Measurements from ENCODE around the gene ZFYVE28.

Gene ZFYVE28

GRCh38 chr4:2364654-2365053, 53.8 kb downstream of the ZFYVE28 start:
- H3K4me1 Mint-ChIP-seq (ENCODE audit: low read depth in 2 of 2), result peaks cover 15 to 29% of the 10 kb centered on the region in 2 donors
- DNase-seq, result peak; percentile 50 to 61 (median 55)
- peak overlapping the region; percentile 68 to 91 for H3K27ac Mint-ChIP-seq
- H3K4me3 Mint-ChIP-seq, result peak overlapping the region; percentile 79 to 87
- no peaks in the 10 kb centered on the region for H3K27me3 Mint-ChIP-seq
- H3K9me3 Mint-ChIP-seq, result no peaks in the 10 kb centered on the region
- peaks cover 3% of the 10 kb centered on the region for H3K36me3 Mint-ChIP-seq (ENCODE audit: insufficient read depth)
- peak; percentile 90 for ATAC-seq (replicated peaks)

- peak overlapping the region; percentile 79 to 87 for H3K4me3 Mint-ChIP-seq
- peaks cover 3% of the 10 kb centered on the region for H3K36me3 Mint-ChIP-seq (ENCODE audit: insufficient read depth)
- H3K4me1 Mint-ChIP-seq (ENCODE audit: low read depth in 2 of 2), result peaks cover 15 to 29% of the 10 kb centered on the region in 2 donors
- peak; percentile 10 for ATAC-seq (replicated peaks)
- peak overlapping the region; percentile 68 to 91 for H3K27ac Mint-ChIP-seq
- DNase-seq, result no peak
- no peaks in the 10 kb centered on the region for H3K27me3 Mint-ChIP-seq
- H3K9me3 Mint-ChIP-seq, result no peaks in the 10 kb centered on the region
These were observed 54.3 kb downstream of the ZFYVE28 start for GRCh38 chr4:2363951-2364653.

GRCh38 chr4:2363056-2363721, 55.3 kb downstream of the ZFYVE28 start:
- DNase-seq (no peak), ATAC-seq (replicated peaks) (no peak)
- peaks cover 15 to 28% of the 10 kb centered on the region in 2 donors for H3K4me1 Mint-ChIP-seq (ENCODE audit: low read depth in 2 of 2)
- H3K9me3 Mint-ChIP-seq, result no peaks in the 10 kb centered on the region
- no peak overlapping the region for H3K4me3 Mint-ChIP-seq
- peaks cover 3% of the 10 kb centered on the region for H3K36me3 Mint-ChIP-seq (ENCODE audit: insufficient read depth)
- no peaks in the 10 kb centered on the region for H3K27me3 Mint-ChIP-seq
- peak overlapping the region; percentile 35 to 91 for H3K27ac Mint-ChIP-seq

GRCh38 chr4:2362266-2363055, 56.0 kb downstream of the ZFYVE28 start:
- no peak for ATAC-seq (replicated peaks)
- no peaks in the 10 kb centered on the region for H3K9me3 Mint-ChIP-seq

GRCh38 chr4:2361366-2362265, 56.8 kb downstream of the ZFYVE28 start:
- no peaks in the 10 kb centered on the region for H3K27me3 Mint-ChIP-seq
- DNase-seq (no peak), ATAC-seq (replicated peaks) (no peak)
- peaks cover 15 to 28% of the 10 kb centered on the region in 2 donors for H3K4me1 Mint-ChIP-seq (ENCODE audit: low read depth in 2 of 2)
- H3K4me3 Mint-ChIP-seq, result no peak overlapping the region
- H3K36me3 Mint-ChIP-seq (ENCODE audit: insufficient read depth), result no peaks in the 10 kb centered on the region
- no peaks in the 10 kb centered on the region for H3K9me3 Mint-ChIP-seq
- H3K27ac Mint-ChIP-seq, result peak overlapping the region; percentile 72 to 80

More at GRCh38 chr4:2362266-2363055, 56.0 kb downstream of the ZFYVE28 start:
- Mint-ChIP-seq H3K4me1 (ENCODE audit: low read depth in 2 of 2) (peaks cover 15 to 28% of the 10 kb centered on the region in 2 donors), H3K27me3 (no peaks in the 10 kb centered on the region), H3K27ac (peak overlapping the region; percentile 65 to 72), H3K4me3 (no peak overlapping the region), H3K36me3 (ENCODE audit: insufficient read depth) (peaks cover 3% of the 10 kb centered on the region)
- no peak for DNase-seq

- Mint-ChIP-seq H3K27ac (peak overlapping the region in 1 of 2 donors; percentile 54), H3K27me3 (no peaks in the 10 kb centered on the region), H3K9me3 (no peaks in the 10 kb centered on the region), H3K4me3 (no peak overlapping the region), H3K4me1 (ENCODE audit: low read depth in 2 of 2) (peaks cover 26 to 32% of the 10 kb centered on the region in 2 donors), H3K36me3 (ENCODE audit: insufficient read depth) (no peaks in the 10 kb centered on the region)
- ATAC-seq (replicated peaks) (no peak), DNase-seq (no peak)
These were observed 58.1 kb downstream of the ZFYVE28 start for GRCh38 chr4:2360396-2360730.

GRCh38 chr4:2359591-2360395, 58.7 kb downstream of the ZFYVE28 start:
- ATAC-seq (replicated peaks) (no peak), DNase-seq (no peak)
- Mint-ChIP-seq H3K27ac (peak overlapping the region; percentile 26 to 54), H3K4me3 (no peak overlapping the region), H3K36me3 (ENCODE audit: insufficient read depth) (no peaks in the 10 kb centered on the region), H3K9me3 (no peaks in the 10 kb centered on the region), H3K27me3 (no peaks in the 10 kb centered on the region), H3K4me1 (ENCODE audit: low read depth in 2 of 2) (peaks cover 31 to 34% of the 10 kb centered on the region in 2 donors)

- ATAC-seq (replicated peaks) (no peak), DNase-seq (no peak)
- no peaks in the 10 kb centered on the region for H3K36me3 Mint-ChIP-seq (ENCODE audit: insufficient read depth)
- no peak overlapping the region for H3K4me3 Mint-ChIP-seq
- H3K27ac Mint-ChIP-seq, result no peak overlapping the region
- no peaks in the 10 kb centered on the region for H3K9me3 Mint-ChIP-seq
- no peaks in the 10 kb centered on the region for H3K27me3 Mint-ChIP-seq
- peaks cover 25 to 26% of the 10 kb centered on the region in 2 donors for H3K4me1 Mint-ChIP-seq (ENCODE audit: low read depth in 2 of 2)
These were observed 60.4 kb downstream of the ZFYVE28 start for GRCh38 chr4:2357821-2358745.

- ATAC-seq (replicated peaks), result no peak
- no peak overlapping the region for H3K4me3 Mint-ChIP-seq
- no peak for DNase-seq
These were observed 62.0 kb downstream of the ZFYVE28 start for GRCh38 chr4:2356123-2357069.

GRCh38 chr4:2354760-2355159, 63.7 kb downstream of the ZFYVE28 start:
- Mint-ChIP-seq H3K36me3 (ENCODE audit: insufficient read depth) (no peaks in the 10 kb centered on the region), H3K27me3 (no peaks in the 10 kb centered on the region), H3K9me3 (no peaks in the 10 kb centered on the region), H3K4me1 (ENCODE audit: low read depth in 2 of 2) (peaks cover 13 to 16% of the 10 kb centered on the region in 2 donors), H3K27ac (peak overlapping the region; percentile 79 to 84), H3K4me3 (no peak overlapping the region)
- peak; percentile 68 for ATAC-seq (replicated peaks)
- no peak for DNase-seq

More at GRCh38 chr4:2356123-2357069, 62.0 kb downstream of the ZFYVE28 start:
- Mint-ChIP-seq H3K4me1 (ENCODE audit: low read depth in 2 of 2) (peaks cover 18 to 19% of the 10 kb centered on the region in 2 donors), H3K9me3 (no peaks in the 10 kb centered on the region), H3K27me3 (no peaks in the 10 kb centered on the region), H3K27ac (peak overlapping the region in 1 of 2 donors; percentile 84), H3K36me3 (ENCODE audit: insufficient read depth) (no peaks in the 10 kb centered on the region)

GRCh38 chr4:2354118-2354517, 64.3 kb downstream of the ZFYVE28 start:
- peak; percentile 50 for ATAC-seq (replicated peaks)
- Mint-ChIP-seq H3K36me3 (ENCODE audit: insufficient read depth) (no peaks in the 10 kb centered on the region), H3K4me3 (no peak overlapping the region), H3K9me3 (no peaks in the 10 kb centered on the region), H3K4me1 (ENCODE audit: low read depth in 2 of 2) (peaks cover 13 to 16% of the 10 kb centered on the region in 2 donors), H3K27ac (peak overlapping the region in 1 of 2 donors; percentile 79), H3K27me3 (no peaks in the 10 kb centered on the region)
- peak in 1 of 3 experiments; percentile 13 for DNase-seq
